Measurements from ENCODE around the gene CROCC2.

The CROCC2 gene

GRCh38 chr2:240868286-240869108 is 37.6 kb upstream of the CROCC2 start, which contains the start of gene AGXT:
TSS of gene AGXT (plus strand) at chr2:240868824. CDS start at chr2:240868866, 42 bp downstream.
- DNase-seq (no peak), ATAC-seq (ENCODE audit: insufficient read depth, low read depth) (no peak)
- Histone ChIP-seq H2AFZ (ENCODE audit: low read depth, low read length) (no peak within 1 kb of the TSS), H3K79me2 (ENCODE audit: insufficient read depth, low read length) (no peaks in the 10 kb centered on the region), H3K9me3 (ENCODE audit: insufficient read depth, low read length, severe bottlenecking) (no peaks in the 10 kb centered on the region), H3K9ac (ENCODE audit: low read depth, low read length) (no peak within 1 kb of the TSS), H3K4me3 (ENCODE audit: low read depth in 1 of 2, low read length in 2 of 2) (no peak within 1 kb of the TSS), H3K27ac (ENCODE audit: low read length) (no peak within 1 kb of the TSS), H3K4me1 (ENCODE audit: insufficient read depth, low read length) (no peaks in the 10 kb centered on the region), H3K36me3 (ENCODE audit: insufficient read depth, low read length) (no peaks in the 10 kb centered on the region), H4K20me1 (ENCODE audit: insufficient read depth, low read length) (peaks cover 8% of the 10 kb centered on the region; the same call in 1 of the 2 replicates), H3K4me2 (ENCODE audit: insufficient read depth, low read length) (no peak within 1 kb of the TSS), H3K27me3 (ENCODE audit: insufficient read depth, low read length, poor library complexity) (peaks cover 26% of the 10 kb centered on the region)
- TF ChIP-seq EZH2 (IDR thresholded peaks at IDR 0.05; ENCODE audit: borderline replicate concordance, low read depth, low read length, severe bottlenecking), result no peak
- no peak for TF ChIP-seq CTCF (IDR thresholded peaks at IDR 0.05; ENCODE audit: borderline replicate concordance, extremely low read depth, low read length, poor library complexity, severe bottlenecking)

GRCh38 chr2:240869109-240869955 is 36.8 kb upstream of the CROCC2 start:
- H4K20me1 ChIP-seq (ENCODE audit: insufficient read depth, low read length), result peaks cover 8% of the 10 kb centered on the region; the same call in 1 of the 2 replicates
- H3K27ac ChIP-seq (ENCODE audit: low read length), result no peak overlapping the region
- ATAC-seq (ENCODE audit: insufficient read depth, low read depth) (no peak), DNase-seq (no peak)
- no peaks in the 10 kb centered on the region for H3K9me3 ChIP-seq (ENCODE audit: insufficient read depth, low read length, severe bottlenecking)
- H3K79me2 ChIP-seq (ENCODE audit: insufficient read depth, low read length), result no peaks in the 10 kb centered on the region
- no peak overlapping the region for H3K4me2 ChIP-seq (ENCODE audit: insufficient read depth, low read length)
- no peaks in the 10 kb centered on the region for H3K4me1 ChIP-seq (ENCODE audit: insufficient read depth, low read length)
- no peak overlapping the region for H3K9ac ChIP-seq (ENCODE audit: low read depth, low read length)
- no peak overlapping the region for H3K4me3 ChIP-seq (ENCODE audit: low read depth in 1 of 2, low read length in 2 of 2)
- no peaks in the 10 kb centered on the region for H3K36me3 ChIP-seq (ENCODE audit: insufficient read depth, low read length)
- H3K27me3 ChIP-seq (ENCODE audit: insufficient read depth, low read length, poor library complexity), result peaks cover 23% of the 10 kb centered on the region
- TF ChIP-seq EZH2 (IDR thresholded peaks at IDR 0.05; ENCODE audit: borderline replicate concordance, low read depth, low read length, severe bottlenecking) (no peak), CTCF (IDR thresholded peaks at IDR 0.05; ENCODE audit: borderline replicate concordance, extremely low read depth, low read length, poor library complexity, severe bottlenecking) (no peak)
- no peak overlapping the region for H2AFZ ChIP-seq (ENCODE audit: low read depth, low read length)

GRCh38 chr2:240869956-240870875 is 35.9 kb upstream of the CROCC2 start:
- no peak for ATAC-seq (ENCODE audit: insufficient read depth, low read depth)
- no peak for DNase-seq
- H3K9me3 ChIP-seq (ENCODE audit: insufficient read depth, low read length, severe bottlenecking), result no peaks in the 10 kb centered on the region
- no peak overlapping the region for H3K27ac ChIP-seq (ENCODE audit: low read length)
- no peaks in the 10 kb centered on the region for H3K79me2 ChIP-seq (ENCODE audit: insufficient read depth, low read length)
- no peaks in the 10 kb centered on the region for H3K4me1 ChIP-seq (ENCODE audit: insufficient read depth, low read length)
- no peak overlapping the region for H3K4me3 ChIP-seq (ENCODE audit: low read depth in 1 of 2, low read length in 2 of 2)
- H3K4me2 ChIP-seq (ENCODE audit: insufficient read depth, low read length), result no peak overlapping the region
- no peak for TF ChIP-seq EZH2 (IDR thresholded peaks at IDR 0.05; ENCODE audit: borderline replicate concordance, low read depth, low read length, severe bottlenecking)
- TF ChIP-seq CTCF (IDR thresholded peaks at IDR 0.05; ENCODE audit: borderline replicate concordance, extremely low read depth, low read length, poor library complexity, severe bottlenecking), result no peak
- H3K36me3 ChIP-seq (ENCODE audit: insufficient read depth, low read length), result no peaks in the 10 kb centered on the region
- no peak overlapping the region for H2AFZ ChIP-seq (ENCODE audit: low read depth, low read length)
- no peak overlapping the region for H3K9ac ChIP-seq (ENCODE audit: low read depth, low read length)
- peaks cover 8% of the 10 kb centered on the region; the same call in 1 of the 2 replicates for H4K20me1 ChIP-seq (ENCODE audit: insufficient read depth, low read length)
- H3K27me3 ChIP-seq (ENCODE audit: insufficient read depth, low read length, poor library complexity), result peaks cover 23% of the 10 kb centered on the region

All from DND-41 (cell line).